Measurements from ENCODE around the gene VWA7.

The VWA7 gene

GRCh38 chr6:31740397-31741223 lies 36.5 kb downstream of the VWA7 start:
- TF ChIP-seq, protein P1, sequence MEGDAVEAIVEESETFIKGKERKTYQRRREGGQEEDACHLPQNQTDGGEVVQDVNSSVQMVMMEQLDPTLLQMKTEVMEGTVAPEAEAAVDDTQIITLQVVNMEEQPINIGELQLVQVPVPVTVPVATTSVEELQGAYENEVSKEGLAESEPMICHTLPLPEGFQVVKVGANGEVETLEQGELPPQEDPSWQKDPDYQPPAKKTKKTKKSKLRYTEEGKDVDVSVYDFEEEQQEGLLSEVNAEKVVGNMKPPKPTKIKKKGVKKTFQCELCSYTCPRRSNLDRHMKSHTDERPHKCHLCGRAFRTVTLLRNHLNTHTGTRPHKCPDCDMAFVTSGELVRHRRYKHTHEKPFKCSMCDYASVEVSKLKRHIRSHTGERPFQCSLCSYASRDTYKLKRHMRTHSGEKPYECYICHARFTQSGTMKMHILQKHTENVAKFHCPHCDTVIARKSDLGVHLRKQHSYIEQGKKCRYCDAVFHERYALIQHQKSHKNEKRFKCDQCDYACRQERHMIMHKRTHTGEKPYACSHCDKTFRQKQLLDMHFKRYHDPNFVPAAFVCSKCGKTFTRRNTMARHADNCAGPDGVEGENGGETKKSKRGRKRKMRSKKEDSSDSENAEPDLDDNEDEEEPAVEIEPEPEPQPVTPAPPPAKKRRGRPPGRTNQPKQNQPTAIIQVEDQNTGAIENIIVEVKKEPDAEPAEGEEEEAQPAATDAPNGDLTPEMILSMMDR (conservative IDR thresholded peaks at IDR 0.05; ENCODE audit: low read depth, low read length), result no peak
- no peak for DNase-seq (ENCODE audit: low read depth)
- peak overlapping the region; percentile 87 for H3K4me3 ChIP-seq (ENCODE audit: low read length)

- H3K4me3 ChIP-seq (ENCODE audit: low read length), result peak within 1 kb of the TSS; percentile 87
- TF ChIP-seq, protein P1 (conservative IDR thresholded peaks at IDR 0.05; ENCODE audit: low read depth, low read length), result no peak
- peak; percentile 96 for DNase-seq (ENCODE audit: low read depth)
Observed at GRCh38 chr6:31739639-31740396, 37.3 kb downstream of the VWA7 start, which contains the start of gene MSH5. Gene MSH5, plus strand, starts transcription at chr6:31740005. Its CDS starts 462 bp downstream, at chr6:31740467.

DNA sequence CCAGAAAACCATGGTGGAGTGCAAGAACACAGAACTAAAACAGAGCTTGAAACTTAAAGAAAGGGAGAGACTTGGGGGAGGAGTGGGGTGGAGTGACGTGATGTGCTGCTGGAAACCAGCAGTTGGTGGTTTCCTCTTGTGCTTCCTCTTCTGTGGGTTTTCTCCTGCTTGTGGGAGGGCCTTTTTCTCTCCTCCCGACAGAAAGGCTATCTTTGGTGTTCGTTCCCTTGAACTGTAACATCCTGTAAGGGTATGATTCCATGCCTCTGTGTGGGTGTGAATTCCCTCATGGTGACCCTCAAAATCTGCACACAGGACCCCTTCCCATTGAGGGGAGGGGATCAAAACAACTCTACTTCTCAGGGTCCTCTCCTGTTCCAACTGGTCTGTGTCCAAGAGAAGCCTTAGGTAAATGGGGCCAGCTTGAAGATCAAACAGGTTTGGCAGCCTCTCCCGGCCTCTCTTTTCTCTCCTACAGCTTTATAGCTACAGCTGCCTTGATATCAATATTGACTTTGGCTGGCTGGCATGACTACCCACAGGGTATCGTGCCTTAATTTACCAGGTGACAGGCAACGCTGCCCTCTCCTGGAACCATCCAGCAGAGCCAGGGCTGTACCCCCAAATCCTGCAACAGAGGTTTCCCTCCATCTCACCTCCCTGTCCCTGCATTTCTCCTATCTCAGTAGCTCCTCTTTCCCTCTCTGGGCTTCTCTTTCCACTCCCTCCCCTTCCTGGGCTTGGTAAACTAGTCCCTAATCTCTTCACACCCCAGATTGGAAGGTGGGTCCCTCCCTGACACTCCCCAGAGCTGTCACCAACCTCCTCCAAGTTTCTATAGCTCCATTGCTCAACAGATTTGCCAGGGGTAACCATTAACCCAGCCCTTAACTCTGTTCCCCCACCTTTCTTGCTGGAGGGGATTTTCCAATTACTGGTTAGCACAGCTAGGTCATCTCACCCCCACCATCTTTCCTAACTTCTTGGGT lies 38.8 kb downstream of the VWA7 start:
- TF ChIP-seq, protein P1 (conservative IDR thresholded peaks at IDR 0.05; ENCODE audit: low read depth, low read length), result peak; percentile 41
- DNase-seq (ENCODE audit: low read depth), result no peak
- no peak overlapping the region for H3K4me3 ChIP-seq (ENCODE audit: low read length)

DNA sequence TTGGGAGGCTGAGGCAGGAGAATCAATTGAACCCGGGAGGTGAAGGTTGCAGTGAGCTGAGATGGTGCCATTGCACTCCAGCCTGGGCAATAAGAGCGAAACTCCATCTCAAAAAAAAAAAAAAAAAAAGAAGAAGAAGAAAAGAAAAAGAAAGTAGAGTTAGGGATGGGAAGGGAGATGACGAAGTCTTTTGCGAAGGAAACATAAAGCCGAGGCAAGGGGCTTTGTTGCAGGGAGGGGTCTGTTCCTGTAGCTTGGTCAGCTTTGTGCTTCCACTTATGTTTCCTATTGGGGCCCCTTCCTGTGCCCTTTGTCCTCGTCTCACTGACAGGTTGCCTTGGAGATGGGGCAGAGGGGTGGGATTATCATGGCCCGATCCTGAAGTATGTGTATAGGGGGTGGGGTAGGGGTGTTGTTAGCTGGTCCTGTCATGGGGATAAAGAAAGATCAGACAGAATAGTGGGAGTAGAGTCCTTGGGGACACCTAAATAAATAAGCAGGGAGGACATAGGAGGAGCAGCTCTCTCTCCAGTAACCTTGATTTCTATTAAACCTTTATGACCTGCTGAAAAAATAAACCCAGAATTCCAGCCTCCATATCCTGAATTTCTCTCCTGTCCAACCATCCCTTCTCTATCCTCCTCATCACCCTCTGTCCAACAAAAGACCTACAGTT lies 39.7 kb downstream of the VWA7 start:
- no peak for DNase-seq (ENCODE audit: low read depth)
- TF ChIP-seq, protein P1 (conservative IDR thresholded peaks at IDR 0.05; ENCODE audit: low read depth, low read length), result no peak
- peak overlapping the region; percentile 1 for H3K4me3 ChIP-seq (ENCODE audit: low read length)

GRCh38 chr6:31736768-31737314 lies 40.3 kb downstream of the VWA7 start:
- TF ChIP-seq, protein P1 (conservative IDR thresholded peaks at IDR 0.05; ENCODE audit: low read depth, low read length), result no peak
- peak overlapping the region; percentile 81 for H3K4me3 ChIP-seq (ENCODE audit: low read length)
- DNase-seq (ENCODE audit: low read depth), result no peak
